ENCODE data around the gene PTGR3.

PTGR3 gene

DNA sequence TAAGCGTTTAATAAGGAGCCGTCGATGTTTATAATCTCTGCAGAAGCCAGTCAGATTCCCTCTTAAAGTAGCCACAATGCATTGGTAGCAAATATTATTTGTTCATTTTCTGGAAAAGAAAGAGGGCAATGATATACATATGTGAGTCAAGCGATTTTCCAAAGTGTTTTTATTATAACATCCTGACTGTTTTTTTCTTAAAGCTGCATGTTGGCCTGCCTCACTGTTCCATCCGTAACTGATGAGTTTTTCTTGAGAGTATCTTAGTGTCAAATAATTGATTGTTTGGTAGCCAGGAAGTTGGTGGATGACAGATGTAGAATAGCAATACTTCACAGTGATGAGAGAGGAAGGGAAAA, 5.4 kb upstream of the PTGR3 start:
- no peak for DNase-seq

- DNase-seq = no peak
These were observed 4.8 kb upstream of the PTGR3 start for GRCh38 chr18:75213611-75214331.

DNA sequence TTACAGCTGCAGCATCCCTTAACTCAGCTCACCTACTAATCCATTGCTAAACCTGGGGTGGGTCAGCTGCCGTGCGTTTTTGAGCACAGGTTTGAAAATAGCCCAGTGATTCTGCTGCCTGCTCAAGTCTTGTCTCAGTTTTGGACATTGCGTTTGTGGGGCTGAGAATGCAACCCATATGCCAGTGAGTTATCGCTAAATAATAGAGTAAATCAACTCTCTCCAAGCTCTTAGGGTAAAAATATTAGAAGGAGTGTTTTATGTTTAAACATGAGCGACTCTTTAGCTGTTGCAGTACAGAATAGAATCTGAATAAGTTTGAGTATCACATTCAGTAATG, 3.8 kb upstream of the PTGR3 start:
- DNase-seq = no peak

- DNase-seq = peak; percentile 35
These were observed 3.2 kb upstream of the PTGR3 start for GRCh38 chr18:75211953-75212750.

DNA sequence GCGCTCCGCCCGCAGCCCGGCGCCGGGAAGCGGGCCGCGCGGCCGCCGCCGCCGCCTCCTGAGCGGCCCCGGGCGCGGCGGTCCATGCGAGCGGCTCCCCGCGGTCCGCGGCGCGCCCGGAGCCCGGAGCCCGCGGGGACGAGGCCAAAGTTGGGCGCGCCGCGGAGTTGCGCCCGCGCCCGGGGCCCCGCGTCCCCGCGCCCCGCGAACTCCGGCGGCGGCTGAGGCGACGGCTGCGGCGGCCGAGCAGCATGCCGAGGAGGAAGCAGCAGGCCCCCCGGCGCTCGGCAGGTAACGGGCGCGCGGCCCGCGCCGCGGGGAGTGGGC, 2.6 kb upstream of the PTGR3 start:
- DNase-seq = no peak

DNA sequence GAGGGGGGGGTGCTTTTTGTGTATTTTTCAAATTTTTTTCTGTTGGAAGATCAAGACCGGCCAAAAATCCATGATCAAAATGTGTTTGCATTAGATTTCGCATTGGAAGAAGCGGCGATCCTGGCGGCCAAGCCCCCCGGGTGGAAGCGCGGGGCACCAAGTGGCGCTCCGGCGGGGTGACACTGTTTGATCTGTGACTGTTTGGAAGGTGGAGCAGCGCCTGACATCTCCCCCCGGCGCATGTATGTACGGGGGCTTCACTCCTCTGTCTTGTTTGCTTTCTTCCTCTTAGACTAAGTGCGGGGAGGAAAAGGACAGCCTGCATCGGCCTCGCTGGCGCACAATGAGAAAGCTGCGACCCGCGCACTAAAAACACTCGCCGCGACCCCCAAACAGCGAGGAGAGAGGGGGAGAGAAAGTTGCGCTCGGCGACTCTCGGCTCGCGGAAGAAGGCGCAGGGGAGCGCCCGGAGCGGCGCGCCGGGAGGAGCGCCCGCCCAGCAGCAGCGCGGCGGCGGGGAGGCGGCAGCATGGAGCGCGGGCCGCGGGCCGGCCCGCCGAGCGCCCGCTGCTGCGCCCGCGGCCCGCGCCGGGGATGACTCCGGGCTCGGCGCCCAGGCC, 2.2 kb upstream of the PTGR3 start:
- DNase-seq = no peak

DNA sequence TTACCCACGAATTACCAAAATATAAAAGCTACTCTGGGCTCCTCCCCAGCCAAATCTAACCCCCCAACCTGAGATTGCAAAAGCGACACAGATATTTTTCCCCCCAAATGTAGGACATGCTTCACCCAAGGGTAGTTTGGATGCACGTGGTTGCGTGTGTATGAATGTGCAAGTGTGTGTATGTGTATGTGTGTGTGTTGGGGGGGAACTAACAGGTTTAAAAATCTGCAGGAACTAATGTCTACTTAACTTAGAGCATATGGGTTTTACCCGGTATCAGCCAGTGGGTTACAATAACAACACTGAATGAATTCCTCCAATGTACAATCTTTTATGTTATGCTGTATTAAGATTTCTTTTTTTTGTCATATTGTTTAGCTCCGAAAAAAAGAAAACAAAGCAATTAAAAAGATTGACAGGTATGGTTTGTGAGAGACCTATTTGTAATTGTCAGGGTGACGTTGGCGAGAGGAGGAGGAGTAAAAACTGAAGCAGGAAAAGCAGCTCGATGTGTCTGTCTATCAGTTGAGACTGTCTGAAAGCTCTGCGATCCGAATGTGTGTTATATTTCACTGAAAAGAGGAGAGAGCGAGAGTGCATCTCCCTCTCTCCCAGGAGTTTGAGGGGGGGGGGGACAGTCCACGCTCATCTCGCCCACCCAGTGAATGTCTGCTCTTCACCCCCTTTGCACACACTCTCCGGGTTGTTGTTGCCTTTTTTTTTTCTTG, 1.5 kb upstream of the PTGR3 start, which contains the start of gene TSHZ1:
TSS of gene TSHZ1 (plus strand) at position 524 of the 728 bp plus-strand sequence. CDS start 1,080 bp downstream, outside the sequence.
- peak; percentile 84 for DNase-seq

- no peak for DNase-seq
These were observed 966 bp upstream of the PTGR3 start for GRCh38 chr18:75209951-75210258.

- DNase-seq = no peak
These were observed 157 bp downstream of the PTGR3 start for GRCh38 chr18:75208836-75209128.

DNA sequence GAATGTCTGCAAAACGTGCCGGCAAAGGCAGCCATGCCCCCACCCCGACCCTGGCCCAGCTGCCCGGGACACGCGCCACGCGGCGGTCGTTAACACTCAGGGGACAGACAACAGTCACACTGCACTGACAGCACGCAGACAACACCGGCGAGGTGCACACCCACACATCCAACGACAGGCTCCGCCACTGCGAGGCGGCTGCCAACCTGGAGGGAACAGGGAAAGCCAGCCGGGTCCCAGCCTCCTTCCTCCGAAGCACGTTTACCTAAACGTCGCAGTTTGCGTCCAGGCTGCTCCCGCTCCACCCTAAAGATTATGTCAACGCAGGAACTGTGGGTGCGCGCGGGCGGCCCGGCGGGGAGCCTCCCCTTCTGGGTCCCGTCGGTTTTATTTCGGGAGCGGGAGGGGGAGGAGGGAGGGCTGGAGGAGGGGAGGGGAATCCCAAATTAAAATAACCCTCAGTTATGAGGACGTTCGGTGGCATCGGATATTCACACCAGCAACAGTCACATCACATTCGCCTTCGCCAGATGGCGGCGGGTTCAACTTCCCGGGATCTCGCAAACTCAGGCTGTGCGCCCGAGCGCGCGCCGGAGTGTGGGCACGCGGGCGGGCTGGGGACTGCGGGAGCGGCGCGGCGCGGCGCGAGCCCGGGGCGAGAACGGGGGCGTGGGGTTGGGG, 644 bp downstream of the PTGR3 start:
- peak; percentile 36 for DNase-seq

DNA sequence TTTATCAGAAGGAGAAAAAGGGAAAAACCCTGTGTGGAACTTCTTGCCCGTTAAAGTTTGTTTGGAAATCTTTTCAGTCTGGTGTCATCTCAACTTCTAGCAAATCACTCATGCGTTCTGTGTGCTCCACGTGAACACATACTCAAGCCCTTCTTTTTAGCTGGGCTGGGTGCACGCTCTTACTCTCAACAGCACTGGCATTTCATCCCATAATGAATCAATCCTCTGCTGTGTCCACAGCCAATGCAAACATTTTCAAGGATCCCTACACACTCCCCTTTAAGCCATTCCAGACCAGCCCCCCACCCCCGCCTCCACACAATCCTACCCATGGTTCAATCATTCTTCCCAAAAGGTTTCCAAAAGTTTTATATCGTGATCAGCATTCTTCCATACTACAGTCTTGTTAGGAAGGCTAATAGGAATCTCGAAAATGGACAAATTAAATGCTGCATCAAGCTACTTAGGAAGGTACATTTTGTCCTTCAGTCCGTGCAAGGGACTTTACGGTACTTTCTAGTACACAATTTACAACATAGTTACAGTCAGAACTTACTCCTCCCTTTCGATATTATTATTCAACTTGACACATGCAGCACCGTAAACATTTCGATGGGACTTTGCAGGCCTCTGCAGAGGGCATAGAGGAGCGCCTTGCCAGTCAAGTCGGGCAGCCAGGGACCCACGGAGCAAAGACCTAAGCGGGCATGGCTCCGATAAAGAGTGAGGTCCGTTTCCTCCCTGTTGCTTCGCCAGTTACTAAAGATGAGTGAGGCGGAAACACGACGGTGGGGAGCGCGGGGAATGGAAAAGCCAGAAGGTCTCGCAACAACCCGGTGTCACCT, 1.4 kb downstream of the PTGR3 start:
- DNase-seq = no peak

DNA sequence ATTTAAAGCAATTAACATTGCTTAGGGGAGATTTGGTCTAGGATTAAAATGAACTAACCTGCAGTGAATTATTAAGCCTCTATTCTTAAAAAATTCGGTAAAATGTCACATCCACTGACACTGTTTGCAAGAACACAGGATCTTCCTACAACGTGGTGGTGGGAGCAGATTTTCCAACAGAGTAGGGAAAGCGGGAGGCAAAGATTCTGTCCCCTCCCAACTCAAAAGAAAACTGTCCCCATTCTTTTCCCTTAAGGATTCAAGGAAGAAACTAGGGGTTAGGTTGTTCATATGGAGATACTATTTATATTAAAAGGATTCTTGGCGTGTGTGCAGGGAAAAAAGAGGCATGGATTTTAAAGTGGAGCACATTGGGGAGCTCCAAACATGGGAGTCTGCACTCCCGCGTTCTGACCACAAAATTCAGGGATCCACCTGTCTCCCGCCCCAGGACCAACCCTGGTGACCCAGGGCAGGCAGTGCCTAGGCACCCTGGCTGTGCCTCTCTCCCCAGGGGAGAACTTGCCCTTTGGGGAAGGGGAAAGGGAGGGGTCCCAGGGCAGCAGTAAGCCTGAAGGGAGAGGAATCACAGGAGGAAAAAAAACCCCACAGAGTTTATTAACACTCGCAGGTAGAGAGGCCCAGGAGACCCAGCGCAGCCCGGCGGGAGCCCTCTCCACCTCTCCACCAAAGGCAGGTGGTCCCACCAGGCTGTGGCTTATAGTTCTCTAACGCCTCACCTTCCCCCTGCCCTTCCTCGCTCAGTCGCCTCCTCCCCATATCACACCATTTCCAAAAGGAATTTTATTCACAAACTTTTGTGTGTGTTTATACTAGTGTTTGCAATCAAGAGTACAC, 2.3 kb downstream of the PTGR3 start:
- no peak for DNase-seq

- no peak for DNase-seq
These were observed 3.3 kb downstream of the PTGR3 start for GRCh38 chr18:75205514-75206132.

GRCh38 chr18:75204732-75205513, 4.0 kb downstream of the PTGR3 start:
- DNase-seq = no peak

DNA sequence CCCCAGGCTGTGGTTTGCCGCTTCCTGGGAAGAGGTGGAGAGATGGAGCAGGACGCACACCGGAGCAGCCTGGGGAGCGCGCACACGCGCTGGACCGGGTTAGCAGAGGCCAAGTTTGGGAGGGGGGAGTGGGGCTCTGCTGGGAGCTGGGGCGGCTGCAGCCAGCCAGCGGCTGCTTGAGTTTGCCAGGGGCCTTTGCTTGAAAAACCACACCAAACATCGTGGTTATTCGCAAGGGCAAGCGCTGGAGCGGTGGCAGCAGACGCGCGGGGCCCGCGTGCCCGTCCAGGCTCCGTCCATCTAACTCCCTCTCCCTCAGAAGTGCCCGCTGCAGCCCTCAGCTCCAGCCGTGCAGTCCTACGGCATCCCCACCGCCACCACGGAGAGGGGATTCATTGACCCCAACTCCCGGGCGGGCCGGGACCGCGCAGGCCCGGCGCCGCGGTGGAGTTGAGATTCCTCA, 4.6 kb downstream of the PTGR3 start:
- DNase-seq = no peak

DNA sequence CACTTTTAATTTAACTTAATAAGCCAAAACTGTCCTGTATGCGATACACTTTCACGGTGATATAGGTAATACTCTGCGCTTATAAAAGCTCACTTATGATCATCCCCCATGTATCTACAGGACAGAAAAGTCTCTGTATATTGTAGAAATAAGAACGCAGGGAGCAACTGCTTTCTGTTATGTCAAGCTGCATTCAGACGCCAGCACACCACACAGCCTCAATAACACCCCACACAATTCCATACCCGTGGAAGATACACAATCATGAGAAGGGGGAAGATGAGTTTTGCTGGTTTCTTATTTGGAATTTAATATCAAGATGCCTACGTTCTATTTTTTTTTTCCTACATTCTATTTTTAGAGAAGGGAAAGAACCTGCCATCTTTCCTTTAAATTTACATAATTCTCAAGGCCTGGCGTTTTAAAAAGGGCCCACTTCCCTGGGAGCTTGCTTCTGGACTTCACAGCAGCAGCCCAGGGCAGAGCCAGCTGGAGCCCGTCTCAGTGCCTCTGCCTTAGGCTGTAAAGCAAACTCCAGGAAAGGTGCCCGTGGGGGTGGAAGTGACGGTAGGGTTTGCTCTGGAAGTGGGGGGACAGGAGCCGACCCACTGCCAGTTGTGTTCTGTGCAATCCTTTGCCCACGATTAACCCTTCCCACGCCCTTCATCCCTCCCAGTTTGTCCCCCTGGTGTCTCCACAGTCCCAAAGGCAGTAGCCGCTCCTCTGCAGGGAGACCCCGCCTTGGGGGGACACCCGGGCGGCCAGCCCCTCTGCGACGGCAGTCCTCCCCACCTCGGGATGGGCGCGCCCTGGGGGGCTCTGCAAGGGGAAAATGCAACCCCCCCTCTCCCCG, 5.3 kb downstream of the PTGR3 start:
- DNase-seq = no peak

DNA sequence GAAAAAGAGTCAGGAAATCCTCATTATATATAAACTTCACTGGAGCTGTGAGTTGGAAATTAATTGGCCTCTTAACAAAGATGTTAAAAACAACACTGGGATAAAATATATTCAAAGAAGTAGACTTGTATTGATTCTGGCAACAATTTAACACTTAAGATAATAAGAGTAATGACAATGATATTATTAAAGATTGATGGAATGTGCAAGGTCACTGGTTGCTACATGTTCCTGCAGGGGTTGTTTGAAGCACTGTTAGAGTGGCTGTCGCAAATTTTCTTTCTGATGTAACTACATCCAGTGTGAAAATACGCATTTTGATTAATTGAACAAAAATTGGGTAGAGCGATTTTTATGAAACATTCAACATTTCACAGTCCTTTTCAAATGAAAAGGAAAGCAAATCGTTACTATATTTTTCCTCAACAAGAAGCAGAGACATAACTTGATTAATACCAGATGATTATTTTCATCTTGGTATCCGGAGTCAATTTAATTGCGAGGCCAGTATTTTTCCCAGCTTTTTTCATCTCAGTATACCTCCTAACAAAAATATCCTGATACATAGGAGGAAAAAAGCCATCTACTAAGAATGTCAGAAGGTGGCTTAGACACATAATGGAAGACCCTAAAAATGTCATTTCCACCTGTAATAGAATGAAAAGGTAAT, 6.1 kb downstream of the PTGR3 start:
- no peak for DNase-seq
